WERI-Rb-1 (cell line): ENCODE measurements around the gene DMXL1.
"Not testable (repeated sequence)": the region's sequence is repeated elsewhere in the genome, so short reads cannot be mapped to it uniquely, and the experiment has no call there.

Experiments
- DNase-seq: peaks from one replicate; pipeline ENCODE4 v3.0.0-alpha.2; 2020
- H3K27ac ChIP-seq: fragments of 250-450 bp; sonication (Bioruptor Pico); 2 replicates; pipeline ENCODE4 v1.5.1; 2020; ENCODE audit warnings: mild to moderate bottlenecking, moderate library complexity
- H3K27me3 ChIP-seq: fragments of 250-450 bp; sonication (Bioruptor Pico); 2 replicates; pipeline ENCODE4 v1.5.1; 2021; ENCODE audit warnings: mild to moderate bottlenecking, low read depth, moderate library complexity; ENCODE audit not compliant: insufficient read depth, severe bottlenecking
- H3K36me3 ChIP-seq: fragments of 250-450 bp; sonication (Bioruptor Pico); 2 replicates; pipeline ENCODE4 v1.5.1; 2020; ENCODE audit warnings: mild to moderate bottlenecking, moderate library complexity
- H3K4me3 ChIP-seq: 2 replicates; pipeline ENCODE4 v1.5.1; 2011; ENCODE audit warnings: low read depth, mild to moderate bottlenecking, control low read depth, low read length
- H3K9me3 ChIP-seq: fragments of 250-450 bp; sonication (Bioruptor Pico); 2 replicates; pipeline ENCODE4 v1.5.1; 2021; ENCODE audit warnings: mild to moderate bottlenecking, moderate library complexity; ENCODE audit not compliant: severe bottlenecking
- TF ChIP-seq, protein P1 (sequence below): IDR thresholded peaks from 2 replicates; pipeline ENCODE4 v1.5.1; 2011; ENCODE audit warnings: low read depth, mild to moderate bottlenecking, control low read depth, inconsistent platforms, low read length

The DMXL1 gene

DNA sequence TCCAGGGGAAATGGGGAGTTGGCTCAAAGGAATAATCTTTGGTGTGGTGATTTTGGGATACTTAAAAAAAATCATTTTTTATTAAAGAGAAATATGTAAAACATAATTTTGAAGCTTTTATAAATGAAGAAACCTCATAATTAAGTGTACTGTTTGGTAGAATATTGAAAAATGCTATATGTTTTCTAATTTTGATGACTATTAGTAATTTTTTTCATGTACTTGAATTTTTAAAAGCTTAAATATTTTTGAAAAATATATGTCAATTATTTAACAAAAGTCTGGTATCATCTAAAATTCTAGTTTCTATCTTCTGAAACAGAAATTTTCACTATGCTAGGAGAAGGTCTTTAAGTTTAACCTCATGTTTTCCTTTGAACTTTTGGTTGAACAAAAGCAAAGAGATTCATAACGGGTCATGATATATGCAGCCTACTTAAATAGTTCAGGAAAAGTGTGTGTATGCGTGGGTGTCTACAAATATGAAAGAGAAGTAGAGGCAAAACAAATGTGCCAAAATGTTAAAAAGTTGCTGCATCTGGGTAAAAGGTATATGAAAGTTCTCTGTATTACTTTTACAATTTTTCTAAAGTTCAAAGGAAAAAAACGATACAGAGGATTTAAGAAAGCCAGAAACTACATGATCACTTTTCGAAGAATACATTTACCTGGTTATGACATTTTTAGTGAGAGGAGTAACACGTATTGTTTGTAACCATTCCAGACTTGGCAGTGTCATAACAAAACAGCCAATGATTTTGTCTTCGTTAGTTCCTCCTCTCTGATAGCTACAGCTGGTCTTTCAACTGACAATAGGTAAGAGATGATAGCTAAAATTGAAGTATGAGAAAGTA, 167.6 kb downstream of the DMXL1 start:
- H3K27ac ChIP-seq = no peak overlapping the region

DNA sequence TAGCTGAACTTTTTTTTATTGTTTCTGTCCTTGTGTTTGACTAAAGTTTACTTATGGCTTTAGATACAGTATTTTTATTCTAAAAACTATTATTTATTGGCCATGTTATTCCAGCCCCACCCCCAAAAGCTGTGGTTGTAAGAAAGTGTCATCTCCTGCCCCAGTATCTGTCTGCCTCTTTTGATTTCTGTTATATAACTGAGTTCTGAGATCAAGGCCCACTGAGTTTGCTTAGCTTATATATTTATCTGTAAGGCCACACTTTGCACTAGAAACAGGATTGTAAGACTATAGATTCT, 168.2 kb downstream of the DMXL1 start:
- no peak for DNase-seq
- TF ChIP-seq, protein P1, sequence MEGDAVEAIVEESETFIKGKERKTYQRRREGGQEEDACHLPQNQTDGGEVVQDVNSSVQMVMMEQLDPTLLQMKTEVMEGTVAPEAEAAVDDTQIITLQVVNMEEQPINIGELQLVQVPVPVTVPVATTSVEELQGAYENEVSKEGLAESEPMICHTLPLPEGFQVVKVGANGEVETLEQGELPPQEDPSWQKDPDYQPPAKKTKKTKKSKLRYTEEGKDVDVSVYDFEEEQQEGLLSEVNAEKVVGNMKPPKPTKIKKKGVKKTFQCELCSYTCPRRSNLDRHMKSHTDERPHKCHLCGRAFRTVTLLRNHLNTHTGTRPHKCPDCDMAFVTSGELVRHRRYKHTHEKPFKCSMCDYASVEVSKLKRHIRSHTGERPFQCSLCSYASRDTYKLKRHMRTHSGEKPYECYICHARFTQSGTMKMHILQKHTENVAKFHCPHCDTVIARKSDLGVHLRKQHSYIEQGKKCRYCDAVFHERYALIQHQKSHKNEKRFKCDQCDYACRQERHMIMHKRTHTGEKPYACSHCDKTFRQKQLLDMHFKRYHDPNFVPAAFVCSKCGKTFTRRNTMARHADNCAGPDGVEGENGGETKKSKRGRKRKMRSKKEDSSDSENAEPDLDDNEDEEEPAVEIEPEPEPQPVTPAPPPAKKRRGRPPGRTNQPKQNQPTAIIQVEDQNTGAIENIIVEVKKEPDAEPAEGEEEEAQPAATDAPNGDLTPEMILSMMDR = no peak
- H3K36me3 ChIP-seq = no peaks in the 10 kb centered on the region; the same call in 1 of the 2 replicates

More for the DNA sequence above, 167.6 kb downstream of the DMXL1 start:
- TF ChIP-seq, protein P1 = no peak
- H3K27me3 ChIP-seq = no peaks in the 10 kb centered on the region
- DNase-seq = no peak
- no peaks in the 10 kb centered on the region; the same call in 1 of the 2 replicates for H3K36me3 ChIP-seq
- no peak overlapping the region for H3K4me3 ChIP-seq
- no peaks in the 10 kb centered on the region for H3K9me3 ChIP-seq

DNA sequence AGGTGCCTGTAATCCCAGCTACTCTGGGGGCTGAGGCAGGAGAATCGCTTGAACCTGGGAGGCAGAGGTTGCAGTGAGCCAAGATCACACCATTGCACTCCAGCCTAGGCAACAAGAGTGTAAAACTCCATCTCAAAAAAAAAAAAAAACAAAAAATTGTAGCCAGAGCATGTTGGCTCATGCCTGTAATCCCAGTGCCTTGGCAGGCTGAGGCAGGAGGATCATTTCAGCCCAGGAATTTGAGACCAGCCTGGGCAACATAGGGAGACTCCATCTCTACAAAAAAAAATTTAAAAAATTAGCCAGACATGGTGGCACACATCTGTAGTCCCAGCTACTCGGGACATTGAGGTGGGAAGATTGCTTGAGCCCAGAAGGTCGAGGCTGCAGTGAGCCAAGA, 168.9 kb downstream of the DMXL1 start:
- not testable (repeated sequence) for H3K9me3 ChIP-seq, H3K27ac ChIP-seq, H3K27me3 ChIP-seq

More for the DNA sequence above, 168.2 kb downstream of the DMXL1 start:
- H3K27ac ChIP-seq = no peak overlapping the region
- no peaks in the 10 kb centered on the region for H3K27me3 ChIP-seq
- no peak overlapping the region for H3K4me3 ChIP-seq
- H3K9me3 ChIP-seq = no peaks in the 10 kb centered on the region

DNA sequence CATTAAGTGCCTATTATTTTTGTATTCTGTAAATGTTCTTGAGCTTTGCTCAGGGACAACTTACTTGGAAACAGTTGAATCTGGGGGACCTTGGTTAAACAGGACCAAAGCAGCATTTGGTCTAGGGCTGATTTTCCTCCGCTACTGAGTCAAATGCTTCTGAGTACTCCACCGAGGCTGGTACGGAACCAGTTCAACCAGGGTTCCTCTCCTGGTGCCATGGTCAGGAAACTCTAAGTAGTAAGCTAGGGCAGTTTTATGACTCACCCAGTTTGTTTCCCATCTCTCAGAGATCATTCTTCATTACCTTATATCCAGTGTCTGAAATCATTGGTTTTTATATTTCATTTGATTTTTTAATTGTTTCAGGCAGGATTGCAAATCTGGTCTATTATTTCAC, 173.0 kb downstream of the DMXL1 start:
- TF ChIP-seq, protein P1 = no peak
- Histone ChIP-seq H3K36me3 (peaks cover 3% of the 10 kb centered on the region; the same call in 1 of the 2 replicates), H3K27ac (no peak overlapping the region), H3K4me3 (no peak overlapping the region), H3K9me3 (no peaks in the 10 kb centered on the region), H3K27me3 (no peaks in the 10 kb centered on the region)
- no peak for DNase-seq

More for the DNA sequence above, 168.9 kb downstream of the DMXL1 start:
- H3K4me3 ChIP-seq, H3K36me3 ChIP-seq, DNase-seq: not testable (repeated sequence)

DNA sequence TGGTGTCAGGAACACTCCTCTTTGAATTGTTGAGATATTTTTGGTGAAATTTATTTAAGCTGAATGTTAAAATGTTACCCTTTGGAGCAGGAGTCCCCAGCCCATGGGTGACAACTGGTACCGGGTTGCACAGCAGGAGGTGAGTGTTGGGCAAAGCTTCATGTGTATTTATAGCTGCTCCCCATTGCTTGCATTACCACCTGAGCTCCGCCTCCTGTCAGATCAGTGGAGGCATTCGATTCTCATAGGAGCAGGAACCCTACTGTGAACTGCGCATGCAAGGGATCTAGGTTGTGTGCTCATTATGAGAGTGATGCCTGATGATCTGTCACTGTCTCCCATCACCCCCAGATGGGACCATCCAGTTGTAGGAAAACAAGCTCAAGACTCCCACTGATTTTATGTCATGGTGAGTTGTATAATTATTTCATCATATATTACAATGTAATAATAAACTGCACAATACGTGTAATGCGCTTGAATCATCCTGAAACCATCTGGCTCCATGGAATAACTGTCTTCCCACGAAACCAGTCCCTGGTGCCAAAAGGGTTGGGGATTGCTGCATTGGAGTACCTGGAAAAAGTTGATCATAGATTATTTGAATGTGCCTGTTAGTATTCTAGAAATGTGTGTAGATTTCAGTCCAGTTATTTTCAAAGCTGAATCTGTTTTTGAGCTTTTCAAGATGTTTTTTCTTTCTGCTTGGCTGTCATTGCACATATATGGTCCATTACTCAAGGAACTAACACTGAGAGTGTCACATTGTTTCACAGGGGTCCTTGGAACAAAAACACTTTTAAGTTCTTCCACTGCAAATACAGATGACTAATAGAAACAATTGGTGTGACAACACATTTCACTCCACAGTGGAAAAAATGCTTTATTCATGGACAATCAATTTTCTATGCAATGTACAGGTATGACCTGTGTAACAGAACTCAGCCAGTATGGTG, 180.3 kb downstream of the DMXL1 start:
- TF ChIP-seq, protein P1 = no peak
- Histone ChIP-seq H3K4me3 (no peak overlapping the region), H3K9me3 (no peaks in the 10 kb centered on the region), H3K27me3 (no peaks in the 10 kb centered on the region), H3K27ac (no peak overlapping the region), H3K36me3 (no peaks in the 10 kb centered on the region)
- no peak for DNase-seq
